Esophagus muscularis mucosa (tissue), 4 donors: ENCODE data around the gene PLA2G4F. TPM values are rescaled to one million over a fixed set of nuclear protein-coding genes. Genes with fewer than 3 reads are reported as not detected.

Experiments
- DNase-seq: peaks from one replicate; pipeline ENCODE4 v3.0.0-alpha.2; 2017; ENCODE audit errors: extremely low spot score
- H3K27ac ChIP-seq, 4 donors: fragments of 200-600 bp; sonication (generic); replicated peaks in 1 of 4; 1 replicate in 3 of 4; 2 replicates in 1 of 4; pipeline ENCODE4 v1.5.1; 2016 to 2019; ENCODE audit warnings: mild to moderate bottlenecking in 1 of 4
- H3K27me3 ChIP-seq, 4 donors: fragments of 200-600 bp; sonication (generic); one replicate each; pipeline versions ENCODE4 v1.5.1 to v1.6.0; 2016 to 2019
- H3K36me3 ChIP-seq, 4 donors: fragments of 200-600 bp; sonication (generic); one replicate each; pipeline ENCODE4 v1.5.1; 2016 to 2019
- H3K4me1 ChIP-seq, 4 donors: fragments of 200-600 bp; sonication (generic); one replicate each; pipeline ENCODE4 v1.5.1; 2016 to 2019
- H3K4me3 ChIP-seq, 4 donors: fragments of 200-600 bp; sonication (generic); 1 replicate in 2 of 4; 2 replicates in 2 of 4; pipeline ENCODE4 v1.5.1; 2016 to 2019; ENCODE audit warnings: mild to moderate bottlenecking in 4 of 4, moderate library complexity in 1 of 4
- H3K9me3 ChIP-seq, 4 donors: fragments of 200-600 bp; sonication (generic); 1 replicate in 3 of 4; 2 replicates in 1 of 4; pipeline ENCODE4 v1.5.1; 2016 to 2019
- CTCF ChIP-seq, 3 experiments: fragments of 200-600 bp in 2 of 3; fragments of 450-650 bp in 1 of 3; sonication (generic) in 2 of 3; IDR thresholded peaks; one replicate each; pipeline ENCODE4 v1.5.1; 2017 to 2019; ENCODE audit warnings: antibody characterized with exemption in 3 of 3, mild to moderate bottlenecking in 2 of 3, moderate library complexity in 1 of 3
- EP300 ChIP-seq: sonication (generic); formaldehyde crosslinking; IDR thresholded peaks from one replicate; pipeline ENCODE4 v1.6.1; 2017; ENCODE audit warnings: antibody characterized with exemption
- POLR2A ChIP-seq: fragments of 450-650 bp; IDR thresholded peaks from one replicate; pipeline ENCODE4 v1.6.1; 2017; ENCODE audit warnings: antibody characterized with exemption, moderate library complexity, mild to moderate bottlenecking, low read depth
- POLR2AphosphoS5 ChIP-seq, 2 donors: sonication (generic); formaldehyde crosslinking; IDR thresholded peaks; one replicate each; pipeline ENCODE4 v1.6.1; 2017; ENCODE audit warnings: antibody characterized with exemption in 2 of 2
- WGBS: methylation state at CpG from one replicate; pipeline ENCODE4 v1.1.5; 2018; 5-methylcytosine and 5-hydroxymethylcytosine counted together
- intact Hi-C: fragments of 100-400 bp; cut with DNase I; formaldehyde crosslinking; loops from one replicate; pipeline ENCODE4 v1.15.1; 2023
- total RNA-seq, 4 donors: library from RNA; depleted of rRNA; stranded (reverse); fragments of >200 nt; gene quantifications; one replicate each; pipeline versions ENCODE4 v1.1.0 to v1.2.1, GENCODE V29; 2016

PLA2G4F gene
- under 1 TPM in 1 of 4 donors, not detected in 3; 0.11 TPM for total RNA-seq

GRCh38 chr15:42156243-42156922 lies at the start of gene PLA2G4F:
Gene PLA2G4F (minus strand): TSS chr15:42156636. CDS start chr15:42156549, 87 bp downstream.
- H3K27ac ChIP-seq = no peak within 1 kb of the TSS
- 66% methylated on average over 7 of the region's 8 CpGs for WGBS

GRCh38 chr15:42203891-42204290 lies 47.5 kb upstream of the PLA2G4F start:
- TF ChIP-seq POLR2AphosphoS5 (IDR thresholded peaks at IDR 0.05) (no peak), POLR2A (no peak), CTCF (IDR thresholded peaks at IDR 0.05) (no peak), EP300 (no peak)
- Histone ChIP-seq H3K27me3 (no peaks in the 10 kb centered on the region), H3K9me3 (no peaks in the 10 kb centered on the region), H3K36me3 (peaks cover 0 to 18% (median 10%) of the 10 kb centered on the region in 4 donors), H3K27ac (no peak overlapping the region), H3K4me1 (peaks cover 15 to 49% (median 24%) of the 10 kb centered on the region in 4 donors), H3K4me3 (no peak overlapping the region)
- DNase-seq = no peak
- 75% methylated on average over 3 of the region's 3 CpGs for WGBS
- intact Hi-C loops = no loop called here

More at GRCh38 chr15:42156243-42156922, at the start of gene PLA2G4F:
- H3K4me3 ChIP-seq = no peak within 1 kb of the TSS
- TF ChIP-seq POLR2A (no peak), CTCF (IDR thresholded peaks at IDR 0.05) (no peak), POLR2AphosphoS5 (IDR thresholded peaks at IDR 0.05) (no peak), EP300 (no peak)
- H3K27me3 ChIP-seq = peaks cover 0 to 9% (median 0%) of the 10 kb centered on the region in 4 donors
- no peak for DNase-seq
- no peaks in the 10 kb centered on the region for H3K9me3 ChIP-seq
- H3K4me1 ChIP-seq = peaks cover 9 to 28% (median 18%) of the 10 kb centered on the region in 4 donors
- intact Hi-C loops = no loop called here
- H3K36me3 ChIP-seq = peaks cover 12 to 33% (median 29%) of the 10 kb centered on the region in 4 donors

GRCh38 chr15:42202653-42203052 lies 46.2 kb upstream of the PLA2G4F start:
- H3K4me1 ChIP-seq = peaks cover 15 to 44% (median 22%) of the 10 kb centered on the region in 4 donors
- TF ChIP-seq EP300 (no peak), CTCF (IDR thresholded peaks at IDR 0.05) (no peak), POLR2A (no peak), POLR2AphosphoS5 (IDR thresholded peaks at IDR 0.05) (no peak)
- no peaks in the 10 kb centered on the region for H3K27me3 ChIP-seq
- DNase-seq = no peak
- H3K4me3 ChIP-seq = no peak overlapping the region
- 65% methylated on average over 2 of the region's 2 CpGs for WGBS
- H3K9me3 ChIP-seq = no peaks in the 10 kb centered on the region
- no peak overlapping the region for H3K27ac ChIP-seq
- H3K36me3 ChIP-seq = peaks cover 5 to 31% (median 23%) of the 10 kb centered on the region in 4 donors
- intact Hi-C loops = no loop called here

- WGBS = 97% methylated on average over 1 of the region's 1 CpG
- H3K9me3 ChIP-seq = no peaks in the 10 kb centered on the region
- no peak for TF ChIP-seq CTCF (IDR thresholded peaks at IDR 0.05)
- TF ChIP-seq POLR2A = no peak
- no peak for TF ChIP-seq EP300
- TF ChIP-seq POLR2AphosphoS5 (IDR thresholded peaks at IDR 0.05) = no peak
- peaks cover 5 to 37% (median 28%) of the 10 kb centered on the region in 4 donors for H3K36me3 ChIP-seq
- H3K4me3 ChIP-seq = no peak overlapping the region
- no peak for DNase-seq
- H3K27ac ChIP-seq = no peak overlapping the region
- H3K4me1 ChIP-seq = peaks cover 8 to 36% (median 15%) of the 10 kb centered on the region in 4 donors
- intact Hi-C loops = no loop called here
- no peaks in the 10 kb centered on the region for H3K27me3 ChIP-seq
Observed at GRCh38 chr15:42201801-42202200, 45.4 kb upstream of the PLA2G4F start.
